Heart left ventricle (tissue), 16 donors: ENCODE results near the gene MT1X. TPM values are rescaled to one million over a fixed set of nuclear protein-coding genes. Genes with fewer than 3 reads are reported as not detected.

ENCODE experiments used
- ATAC-seq, 4 donors: fragments of 200-7000 bp; cut with Tn5 transposase; one replicate each; pipeline ENCODE4 v1.9.1; 2020 to 2022; ENCODE audit warnings: moderate library complexity in 4 of 4, mild to moderate bottlenecking in 3 of 4, moderate number of reproducible peaks in 1 of 4
- DNase-seq, 5 donors: peaks; one replicate each; pipeline ENCODE4 v3.0.0-alpha.2; 2020
- H3K27ac ChIP-seq, 12 donors: fragments of 200-600 bp; sonication (generic) in 4 of 12; one replicate each; pipeline versions ENCODE4 v1.5.0 to v1.8.0; 2016 to 2022; ENCODE audit warnings: mild to moderate bottlenecking in 2 of 12
- H3K27me3 ChIP-seq, 9 donors: fragments of 200-600 bp; sonication (generic) in 2 of 9; one replicate each; pipeline versions ENCODE4 v1.5.1 to v1.8.0; 2016 to 2022; ENCODE audit warnings: mild to moderate bottlenecking in 3 of 9
- H3K36me3 ChIP-seq, 9 donors: fragments of 200-600 bp; sonication (generic) in 2 of 9; one replicate each; pipeline versions ENCODE4 v1.5.0 to v1.8.0; 2018 to 2022; ENCODE audit warnings: mild to moderate bottlenecking in 2 of 9
- H3K4me1 ChIP-seq, 12 donors: fragments of 200-600 bp; sonication (generic) in 4 of 12; one replicate each; pipeline versions ENCODE4 v1.5.0 to v1.8.0; 2016 to 2022; ENCODE audit warnings: mild to moderate bottlenecking in 3 of 12
- H3K4me3 ChIP-seq, 12 donors: fragments of 200-600 bp; sonication (generic) in 4 of 12; one replicate each; pipeline versions ENCODE4 v1.5.0 to v1.8.0; 2017 to 2022; ENCODE audit warnings: mild to moderate bottlenecking in 9 of 12, moderate library complexity in 4 of 12
- H3K9me3 ChIP-seq, 12 donors: fragments of 200-600 bp; sonication (generic) in 4 of 12; one replicate each; pipeline versions ENCODE4 v1.5.0 to v1.8.0; 2016 to 2022; ENCODE audit warnings: mild to moderate bottlenecking in 1 of 12
- CTCF ChIP-seq, 12 donors: fragments of 200-600 bp; sonication (generic) in 4 of 12; IDR thresholded peaks; one replicate each; pipeline versions ENCODE4 v1.5.0 to v1.8.0; 2018 to 2022; ENCODE audit warnings: antibody characterized with exemption in 12 of 12, mild to moderate bottlenecking in 5 of 12
- POLR2A ChIP-seq, 2 donors: fragments of 450-650 bp; IDR thresholded peaks; one replicate each; pipeline ENCODE4 v1.6.1; 2017; ENCODE audit warnings: antibody characterized with exemption in 2 of 2, mild to moderate bottlenecking in 2 of 2, moderate library complexity in 2 of 2
- WGBS, 4 donors: extraction: QIAGEN DNeasy Blood & Tissue Kit in 2 of 4; methylation state at CpG; one replicate each; pipeline versions ENCODE4 v1.1.5 to v1.1.7; 2013 to 2018; 5-methylcytosine and 5-hydroxymethylcytosine counted together
- intact Hi-C, 10 donors: fragments of 100-400 bp; cut with DNase I; formaldehyde crosslinking; loops; one replicate each; pipeline versions ENCODE4 v1.11.1 to v1.14.2; 2022
- polyA plus RNA-seq, 2 donors: library from polyadenylated mRNA; stranded (reverse); fragments of 200-250 nt; gene quantifications; one replicate each; pipeline ENCODE4 v1.2.3, GENCODE V29; 2013
- total RNA-seq, 9 donors: library from RNA; depleted of rRNA in 2 of 9; stranded (reverse); fragments of >200 nt in 2 of 9; fragmentation: NEBNext Ultra II Directional in 3 of 9; extraction: Animal tissue kit (Norgen Biotek cat#: 25700) in 3 of 9; gene quantifications; one replicate each; pipeline versions ENCODE4 v1.1.0 to v1.2.4, GENCODE V29; 2016 to 2023
- donor health status: ischemic (EF 13 %, LVEDD 7.1; RV severe dilation, severe dysfunction).
- donor health status: healthy with polysubstance abuse.
- donor health status: DM: no; HTN: yes; CAD: no.
- donor health status: DM: no; HTN: no; CAD: no.
- donor health status: ischemic (EF 25% LVEDD 6.9; RV normal size, moderate dysfunction).
- donor health status: ischemic (EF 25% LVEDD 5.7; RV mildly dilated, moderate dysfunction).
- donor health status: healthy.
- donor health status: DM: yes; HTN: yes; CAD: no.
- donor health status: ischemic (EF 35%, LVEDD 5.7; RV mildly dilated, moderate dysfunction).
- donor health status: nonischemic (EF 11% LVEDD 7.7; RV severe dilation, severe dysfunction).
- donor health status: DM: yes; HTN: yes; CAD: no.
- donor health status: PGD.
- donor health status: ischemic (EF 29% LVEDD 5.4; RV normal size, mild dysfunction).
- donor health status: nonischemic (EF 23%, LVEDD 6.1; RV moderate dilation, normal function).

MT1X gene
- total and polyA plus RNA-seq, 11 donors, result 20.6 to 918 (median 137) TPM

GRCh38 chr16:56652600-56652999 is 29.7 kb upstream of the MT1X start:
- H3K9me3 ChIP-seq, result no peaks in the 10 kb centered on the region
- no peak for DNase-seq
- no peaks in the 10 kb centered on the region for H3K36me3 ChIP-seq
- 53 to 73% (median 58%) methylated on average over 1 of the region's 1 CpG for WGBS, 4 donors
- intact Hi-C loops, result no loop called here
- no peak overlapping the region for H3K27ac ChIP-seq
- no peak for TF ChIP-seq POLR2A (IDR thresholded peaks at IDR 0.05)
- TF ChIP-seq CTCF (IDR thresholded peaks at IDR 0.05), result no peak
- H3K27me3 ChIP-seq, result peaks cover 0 to 23% (median 9%) of the 10 kb centered on the region in 9 donors
- ATAC-seq, result no peak
- H3K4me1 ChIP-seq, result peaks cover 0 to 7% (median 4%) of the 10 kb centered on the region in 12 donors
- H3K4me3 ChIP-seq, result no peak overlapping the region

- Histone ChIP-seq H3K9me3 (no peaks in the 10 kb centered on the region), H3K27me3 (peaks cover 0 to 22% (median 4%) of the 10 kb centered on the region in 9 donors), H3K4me3 (no peak overlapping the region), H3K4me1 (peaks cover 0 to 13% (median 10%) of the 10 kb centered on the region in 12 donors), H3K27ac (no peak overlapping the region), H3K36me3 (no peaks in the 10 kb centered on the region)
- intact Hi-C loops, result no loop called here
- ATAC-seq (no peak), DNase-seq (no peak)
- TF ChIP-seq CTCF (IDR thresholded peaks at IDR 0.05), result no peak
- TF ChIP-seq POLR2A (IDR thresholded peaks at IDR 0.05), result no peak
- WGBS, 4 donors, result 81 to 89% (median 81%) methylated on average over 7 of the region's 7 CpGs
Observed at GRCh38 chr16:56653218-56653617, 29.1 kb upstream of the MT1X start.

- intact Hi-C loops, result no loop called here
- peak; percentile 70 to 90 (median 84) for ATAC-seq
- 1 to 3% (median 2%) methylated on average over 23 to 46 of the region's 46 CpGs for WGBS, 4 donors
- Histone ChIP-seq H3K4me1 (peaks cover 0 to 22% (median 12%) of the 10 kb centered on the region in 12 donors), H3K4me3 (peak within 1 kb of the TSS; percentile 37 to 69 (median 56)), H3K9me3 (no peaks in the 10 kb centered on the region), H3K36me3 (no peaks in the 10 kb centered on the region), H3K27me3 (peaks cover 0 to 38% (median 13%) of the 10 kb centered on the region in 9 donors), H3K27ac (peak within 1 kb of the TSS in 4 of 12 donors; percentile 3 to 75 (median 32))
- peak; percentile 57 to 82 (median 71) for DNase-seq
- TF ChIP-seq CTCF (IDR thresholded peaks at IDR 0.05) (no peak), POLR2A (IDR thresholded peaks at IDR 0.05) (no peak)
Observed at GRCh38 chr16:56657555-56658326, 24.5 kb upstream of the MT1X start, which contains the start of gene MT1F. TSS of gene MT1F (plus strand) at chr16:56657959. CDS start at chr16:56658059, 100 bp downstream.

GRCh38 chr16:56658327-56658875 is 23.9 kb upstream of the MT1X start:
- intact Hi-C loops, result no loop called here
- Histone ChIP-seq H3K4me1 (peaks cover 0 to 29% (median 13%) of the 10 kb centered on the region in 12 donors), H3K27ac (peak overlapping the region in 1 of 12 donors; percentile 3), H3K36me3 (no peaks in the 10 kb centered on the region), H3K27me3 (peaks cover 3 to 44% (median 20%) of the 10 kb centered on the region in 9 donors), H3K9me3 (no peaks in the 10 kb centered on the region), H3K4me3 (peak overlapping the region in 11 of 12 donors; percentile 43 to 69 (median 57))
- ATAC-seq, result no peak
- DNase-seq, result peak in 3 of 5 donors; percentile 37 to 68 (median 59)
- WGBS, 4 donors, result 33 to 58% (median 42%) methylated on average over 6 to 10 of the region's 10 CpGs
- TF ChIP-seq CTCF (IDR thresholded peaks at IDR 0.05) (no peak), POLR2A (IDR thresholded peaks at IDR 0.05) (no peak)
